ENCODE results near the gene SAC3D1. TPM values are rescaled to one million over a fixed set of nuclear protein-coding genes. Genes with fewer than 3 reads are reported as not detected.

SAC3D1 gene
- total and polyA plus RNA-seq, 9 of the 15 experiments (the other 6 are each of a cell fraction or from before 2014, with no cell fraction given), result 0.20 to 35.2 (median 5.8) TPM

GRCh38 chr11:65040847-65041622 is at the start of gene SAC3D1 (continued):
- TF ChIP-seq MAFG (tag; conservative IDR thresholded peaks at IDR 0.05) (no peak), FUS (optimal IDR thresholded peaks at IDR 0.05; ENCODE audit: low read depth, low read length) (peak; percentile 79), ZNF23 (CRISPR knock-in tag; IDR thresholded peaks at IDR 0.05) (no peak), ZNF197 (CRISPR knock-in tag; IDR thresholded peaks at IDR 0.05; ENCODE audit: low read depth) (no peak), SNIP1 (IDR thresholded peaks at IDR 0.05; ENCODE audit: low read depth) (no peak), ZNF589 (CRISPR knock-in tag; IDR thresholded peaks at IDR 0.05; ENCODE audit: low read depth) (no peak), FOXJ2 (tag; IDR thresholded peaks at IDR 0.05) (peak; percentile 29; the same call in 1 of the 2 replicates), ZHX1 (conservative IDR thresholded peaks at IDR 0.05; ENCODE audit: low read length) (no peak), TFAM (CRISPR knock-in tag; conservative IDR thresholded peaks at IDR 0.05) (no peak), ZNF717 (CRISPR knock-in tag; IDR thresholded peaks at IDR 0.05) (no peak), PHF21A (IDR thresholded peaks at IDR 0.05; ENCODE audit: borderline replicate concordance, low read depth) (no peak), ZNF274 (IDR thresholded peaks at IDR 0.05; ENCODE audit: borderline replicate concordance, low read depth, low read length) (no peak), SMAD1 (IDR thresholded peaks at IDR 0.05; ENCODE audit: low read depth, low read length, partially characterized antibody) (no peak), RBM17 (IDR thresholded peaks at IDR 0.05; ENCODE audit: borderline replicate concordance, low read depth, low read length) (no peak), BHLHE40 (IDR thresholded peaks at IDR 0.05; ENCODE audit: low read length) (no peak), KHSRP (IDR thresholded peaks at IDR 0.05) (no peak), PATZ1 (CRISPR knock-in tag; IDR thresholded peaks at IDR 0.05; ENCODE audit: borderline replicate concordance) (no peak), PHTF2 (CRISPR knock-in tag; IDR thresholded peaks at IDR 0.05) (no peak), U2AF2 (optimal IDR thresholded peaks at IDR 0.05; ENCODE audit: low read depth, low read length) (no peak), ZBTB8A (IDR thresholded peaks at IDR 0.05; ENCODE audit: partially characterized antibody) (no peak), FOXP1 (CRISPR knock-in tag; IDR thresholded peaks at IDR 0.05) (peak; percentile 91), WHSC1 (IDR thresholded peaks at IDR 0.05; ENCODE audit: low read length) (no peak), CCNT2 (IDR thresholded peaks at IDR 0.05; ENCODE audit: borderline replicate concordance, extremely low read depth, insufficient read length, low read depth, low read length) (peak; percentile 12), RBM15 (IDR thresholded peaks at IDR 0.05; ENCODE audit: insufficient read depth, low read length) (no peak), RB1 (IDR thresholded peaks at IDR 0.05; ENCODE audit: low read depth) (peak; percentile 70)
